GM12872 (cell line): ENCODE measurements around the gene FOXP4.

Experiments used
- CTCF ChIP-seq: IDR thresholded peaks from 3 replicates; pipeline ENCODE4 v1.5.1; 2011; ENCODE audit warnings: low read depth, mild to moderate bottlenecking, low read length, moderate library complexity; ENCODE audit not compliant: insufficient read depth

FOXP4 gene

GRCh38 chr6:41502917-41503671 lies 43.1 kb upstream of the FOXP4 start:
- no peak for TF ChIP-seq CTCF

- no peak for TF ChIP-seq CTCF
These were observed 42.2 kb upstream of the FOXP4 start for GRCh38 chr6:41503827-41504465.

GRCh38 chr6:41504466-41505121 lies 41.6 kb upstream of the FOXP4 start:
- no peak for TF ChIP-seq CTCF

GRCh38 chr6:41505122-41506049 lies 40.8 kb upstream of the FOXP4 start:
- TF ChIP-seq CTCF, result no peak

- no peak for TF ChIP-seq CTCF
These were observed 37.7 kb upstream of the FOXP4 start for GRCh38 chr6:41508479-41508878.

- no peak for TF ChIP-seq CTCF
These were observed 36.6 kb upstream of the FOXP4 start for GRCh38 chr6:41509580-41509979.
